Epithelial cell of esophagus (primary cell): ENCODE results near the gene MACROD2.
A peak's percentile ranks its signal among the peaks of the same experiment; 100 is the strongest.

Experiments used
- DNase-seq: peaks from one replicate; pipeline ENCODE4 v3.0.0; 2010; ENCODE audit warnings: low read depth
- H3K4me3 ChIP-seq: 2 replicates; pipeline ENCODE4 v1.5.1; 2011; ENCODE audit warnings: mild to moderate bottlenecking, low read length, control low read depth
- CTCF ChIP-seq: IDR thresholded peaks from 2 replicates; pipeline ENCODE4 v1.5.1; 2011; ENCODE audit warnings: low read depth, mild to moderate bottlenecking, low read length, control low read depth, inconsistent platforms; ENCODE audit not compliant: insufficient read depth; ENCODE audit errors: missing control alignments

MACROD2 gene

DNA sequence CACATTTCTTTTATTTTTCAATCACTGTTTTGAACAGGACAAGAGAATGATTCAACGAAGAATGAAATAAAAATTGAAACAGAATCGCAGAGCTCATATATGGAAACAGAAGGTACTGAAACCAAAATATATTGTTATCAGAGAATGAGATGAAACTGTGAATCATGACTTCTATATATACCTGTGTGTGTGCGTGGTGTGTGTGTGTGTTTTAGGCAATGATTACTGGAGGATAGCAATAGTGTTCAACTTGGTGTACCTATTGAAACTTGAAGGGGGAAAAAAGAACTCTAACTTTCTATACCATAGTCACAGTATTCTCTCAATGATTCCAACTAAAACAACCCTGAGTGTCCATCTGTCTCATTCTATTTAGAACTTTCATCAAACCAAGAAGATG lies 1991.4 kb downstream of the MACROD2 start:
- TF ChIP-seq CTCF, result no peak
- no peak overlapping the region for H3K4me3 ChIP-seq
- DNase-seq, result no peak

- no peak for DNase-seq
- TF ChIP-seq CTCF, result no peak
- H3K4me3 ChIP-seq, result no peak overlapping the region
These were observed 1996.0 kb downstream of the MACROD2 start for GRCh38 chr20:15991279-15991678.

DNA sequence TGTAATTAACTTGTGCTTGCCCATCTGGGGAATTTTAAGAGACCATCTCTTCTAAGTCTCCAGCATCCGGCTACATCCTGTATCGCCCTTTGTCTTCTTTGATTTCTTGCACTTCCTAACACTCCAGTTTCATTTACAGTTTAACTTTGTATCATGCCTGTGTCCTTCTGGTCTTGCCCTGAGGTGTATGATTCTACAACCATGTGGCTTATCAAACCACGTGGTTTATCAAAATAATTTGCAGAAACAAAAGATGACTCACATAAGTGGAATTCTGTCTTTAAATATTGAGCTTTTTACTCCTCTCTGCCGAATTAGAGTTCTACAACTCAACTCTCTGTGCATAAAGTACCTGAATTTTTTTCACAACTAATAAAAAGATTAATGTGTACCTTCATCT lies 1997.2 kb downstream of the MACROD2 start:
- peak; percentile 4 for DNase-seq

DNA sequence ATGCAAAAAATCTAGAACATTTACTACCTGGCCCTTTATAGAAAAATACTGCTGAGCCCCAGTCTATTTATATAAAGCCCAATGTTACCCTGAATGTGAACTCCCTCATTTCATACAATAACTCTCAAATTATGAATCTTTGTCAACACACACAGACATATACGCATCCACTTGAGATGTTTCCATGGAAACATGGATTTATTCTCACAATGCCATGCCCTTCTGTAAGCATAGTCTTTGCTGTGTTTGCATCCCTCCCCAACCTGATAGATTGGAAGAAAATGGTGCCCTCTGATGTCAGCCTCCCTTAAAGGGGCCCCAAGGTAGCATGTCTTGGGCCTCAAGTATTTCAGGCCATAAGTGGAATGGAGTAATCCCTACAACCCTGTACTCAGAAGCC lies 2004.8 kb downstream of the MACROD2 start:
- DNase-seq, result no peak
- no peak overlapping the region for H3K4me3 ChIP-seq
- no peak for TF ChIP-seq CTCF

More for the DNA sequence above, 1997.2 kb downstream of the MACROD2 start:
- no peak for TF ChIP-seq CTCF
- no peak overlapping the region for H3K4me3 ChIP-seq

DNA sequence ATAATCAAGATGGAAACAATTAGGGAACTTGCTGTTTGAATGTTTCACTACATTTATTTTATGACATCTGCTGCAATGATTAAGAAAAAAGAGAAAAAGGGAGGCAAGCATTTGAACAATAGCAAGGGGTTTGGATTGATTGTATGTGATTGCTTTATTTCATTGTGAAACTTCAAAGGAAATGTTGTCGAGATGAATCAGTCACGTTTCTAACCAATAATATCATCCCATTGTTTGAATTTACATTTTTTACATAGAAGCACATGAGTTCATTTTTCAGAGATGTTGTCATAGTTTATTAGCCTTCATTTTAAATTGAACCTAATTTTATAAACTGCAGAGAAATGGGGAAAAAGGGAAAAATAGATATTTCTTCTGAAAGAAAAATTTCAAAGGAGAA lies 2006.0 kb downstream of the MACROD2 start:
- no peak for TF ChIP-seq CTCF
- H3K4me3 ChIP-seq, result no peak overlapping the region
- no peak for DNase-seq

- no peak for DNase-seq
- no peak overlapping the region for H3K4me3 ChIP-seq
These were observed 2008.0 kb downstream of the MACROD2 start for GRCh38 chr20:16003310-16003709.

More at GRCh38 chr20:16003310-16003709, 2008.0 kb downstream of the MACROD2 start:
- no peak for TF ChIP-seq CTCF
